Chondrocyte (in vitro differentiated cells): Measurements from ENCODE around the gene PRPSAP1. TPM values are rescaled to one million over a fixed set of nuclear protein-coding genes. Genes with fewer than 3 reads are reported as not detected.

ENCODE experiments used
- DNase-seq: peaks from one replicate; pipeline ENCODE4 v3.0.0; 2021; ENCODE audit warnings: mixed read lengths, low spot score
- H3K27ac Mint-ChIP-seq: one replicate; pipeline ENCODE4 v1.8.0; 2021; ENCODE audit warnings: mild to moderate bottlenecking, moderate library complexity, mixed read lengths; ENCODE audit not compliant: unreplicated experiment
- H3K27me3 Mint-ChIP-seq: 2 replicates; pipeline ENCODE4 v1.8.0; 2021; ENCODE audit warnings: low read depth, mixed read lengths
- H3K36me3 Mint-ChIP-seq: 2 replicates; pipeline ENCODE4 v1.8.0; 2021; ENCODE audit warnings: low read depth, mixed read lengths
- H3K4me1 Mint-ChIP-seq: 2 replicates; pipeline ENCODE4 v1.8.0; 2021; ENCODE audit warnings: low read depth, mild to moderate bottlenecking, mixed read lengths
- H3K4me3 Mint-ChIP-seq: one replicate; pipeline ENCODE4 v1.8.0; 2021; ENCODE audit warnings: mild to moderate bottlenecking, moderate library complexity, mixed read lengths; ENCODE audit not compliant: unreplicated experiment
- H3K9me3 Mint-ChIP-seq: 2 replicates; pipeline ENCODE4 v1.8.0; 2021; ENCODE audit warnings: low read depth, mixed read lengths
- CTCF ChIP-seq: fragments of 200-600 bp; sonication (generic); IDR thresholded peaks from 2 replicates; pipeline ENCODE4 v1.5.0; 2021; ENCODE audit warnings: antibody characterized with exemption, mild to moderate bottlenecking, moderate library complexity
- total RNA-seq: library from RNA; stranded (reverse); gene quantifications from 3 replicates; pipeline ENCODE4 v1.2.1, GENCODE V29; 2021

PRPSAP1 gene
- total RNA-seq, 1 donor from 2014 or later: 59.0 TPM

- no peak for TF ChIP-seq CTCF
- Mint-ChIP-seq H3K4me1 (no peaks in the 10 kb centered on the region), H3K36me3 (peaks cover 37% of the 10 kb centered on the region), H3K27ac (no peak overlapping the region), H3K4me3 (no peak overlapping the region), H3K27me3 (no peaks in the 10 kb centered on the region), H3K9me3 (no peaks in the 10 kb centered on the region)
- DNase-seq: no peak
Observed at GRCh38 chr17:76327696-76328095, 26.0 kb downstream of the PRPSAP1 start.

- no peaks in the 10 kb centered on the region for H3K4me1 Mint-ChIP-seq
- no peak for TF ChIP-seq CTCF
- no peaks in the 10 kb centered on the region for H3K9me3 Mint-ChIP-seq
- peaks cover 38% of the 10 kb centered on the region for H3K36me3 Mint-ChIP-seq
- H3K4me3 Mint-ChIP-seq: no peak overlapping the region
- no peaks in the 10 kb centered on the region for H3K27me3 Mint-ChIP-seq
- no peak overlapping the region for H3K27ac Mint-ChIP-seq
- DNase-seq: no peak
Observed at GRCh38 chr17:76326306-76326705, 27.4 kb downstream of the PRPSAP1 start.

- DNase-seq: no peak
- Mint-ChIP-seq H3K27ac (no peak overlapping the region), H3K27me3 (no peaks in the 10 kb centered on the region), H3K36me3 (peaks cover 24% of the 10 kb centered on the region), H3K4me1 (peaks cover 3% of the 10 kb centered on the region), H3K9me3 (no peaks in the 10 kb centered on the region), H3K4me3 (no peak overlapping the region)
- no peak for TF ChIP-seq CTCF
Observed at GRCh38 chr17:76318586-76318985, 35.1 kb downstream of the PRPSAP1 start.

- H3K27me3 Mint-ChIP-seq: no peaks in the 10 kb centered on the region
- H3K4me1 Mint-ChIP-seq: peaks cover 3% of the 10 kb centered on the region
- no peak for TF ChIP-seq CTCF
- peaks cover 25% of the 10 kb centered on the region for H3K36me3 Mint-ChIP-seq
- no peak overlapping the region for H3K27ac Mint-ChIP-seq
- H3K9me3 Mint-ChIP-seq: no peaks in the 10 kb centered on the region
- H3K4me3 Mint-ChIP-seq: no peak overlapping the region
- DNase-seq: no peak
Observed at GRCh38 chr17:76317535-76317934, 36.2 kb downstream of the PRPSAP1 start.

- Mint-ChIP-seq H3K9me3 (no peaks in the 10 kb centered on the region), H3K36me3 (peaks cover 25% of the 10 kb centered on the region), H3K27ac (no peak overlapping the region), H3K4me1 (peaks cover 10% of the 10 kb centered on the region), H3K4me3 (no peak overlapping the region), H3K27me3 (no peaks in the 10 kb centered on the region)
- DNase-seq: no peak
- TF ChIP-seq CTCF: no peak
Observed at GRCh38 chr17:76314392-76315227, 39.1 kb downstream of the PRPSAP1 start.
